A673 (cell line): ENCODE data around the gene VWA5B2. TPM values are rescaled to one million over a fixed set of nuclear protein-coding genes. Genes with fewer than 3 reads are reported as not detected.

Experiments used
- BruUV-seq: library from RNA; stranded (reverse); fragments of 400-500 nt; replicated peaks from 2 replicates; lab custom pipeline; 2021; lab: Mats Ljungman, UMichigan
- CTCF ChIA-PET: fragments of 300-600 bp; sonication (Branson Sonifier 250); formaldehyde crosslinking; loops from one replicate; lab custom pipeline; 2022; ENCODE audit warnings: antibody characterized with exemption; lab: Charles Lee
- POLR2A ChIA-PET: fragments of 300-600 bp; sonication (Branson Sonifier 250); formaldehyde crosslinking; loops from one replicate; lab custom pipeline; 2022; ENCODE audit warnings: antibody characterized with exemption; ENCODE audit not compliant: low non-redundant PET; lab: Charles Lee
- DNase-seq: peaks from one replicate; pipeline ENCODE4 v3.0.0-alpha.2; 2015; ENCODE audit warnings: low spot score
- H3K27ac ChIP-seq: fragments of 200-600 bp; sonication (generic); 2 replicates; pipeline ENCODE4 v1.5.1; 2016; ENCODE audit warnings: mixed run types, low read depth, mild to moderate bottlenecking, mixed read lengths, antibody characterized with exemption, low read length; ENCODE audit not compliant: poor library complexity, severe bottlenecking
- H3K27me3 ChIP-seq: fragments of 200-600 bp; sonication (generic); replicated peaks from 2 replicates; pipeline ENCODE4 v1.6.1; 2017; ENCODE audit warnings: mixed run types, low read depth, mild to moderate bottlenecking, mixed read lengths, antibody characterized with exemption, low read length; ENCODE audit not compliant: insufficient read depth, poor library complexity
- H3K36me3 ChIP-seq: fragments of 200-600 bp; sonication (generic); 2 replicates; pipeline ENCODE4 v1.6.1; 2016; ENCODE audit warnings: mixed run types, mild to moderate bottlenecking, mixed read lengths, antibody characterized with exemption, low read length; ENCODE audit not compliant: insufficient read depth, poor library complexity, severe bottlenecking
- H3K4me1 ChIP-seq: fragments of 200-600 bp; sonication (generic); 2 replicates; pipeline ENCODE4 v1.6.1; 2017; ENCODE audit warnings: mixed run types, mild to moderate bottlenecking, mixed read lengths, antibody characterized with exemption, low read length; ENCODE audit not compliant: insufficient read depth, poor library complexity, severe bottlenecking
- H3K4me3 ChIP-seq: fragments of 200-600 bp; sonication (generic); 2 replicates; pipeline ENCODE4 v1.5.1; 2016; ENCODE audit warnings: low read depth, mixed run types, mild to moderate bottlenecking, mixed read lengths, low read length; ENCODE audit not compliant: poor library complexity, severe bottlenecking
- H3K9me3 ChIP-seq: fragments of 200-600 bp; sonication (generic); 2 replicates; pipeline ENCODE4 v1.6.1; 2016; ENCODE audit warnings: mixed run types, low read depth, mild to moderate bottlenecking, mixed read lengths, antibody characterized with exemption, low read length; ENCODE audit not compliant: poor library complexity, severe bottlenecking
- EZH2 ChIP-seq: fragments of 200-600 bp; sonication (generic); IDR thresholded peaks from 2 replicates; pipeline ENCODE4 v1.6.1; 2017; ENCODE audit warnings: borderline replicate concordance, low read depth, mild to moderate bottlenecking, mixed read lengths, antibody characterized with exemption, low read length; ENCODE audit not compliant: poor library complexity, severe bottlenecking
- intact Hi-C: fragments of 100-400 bp; cut with micrococcal nuclease; formaldehyde crosslinking; loops from one replicate; pipeline ENCODE4 v1.10.0; 2022; ENCODE audit not compliant: unreplicated experiment
- total RNA-seq: library from RNA; stranded (reverse); gene quantifications from 2 replicates; pipeline ENCODE4 v1.2.3, GENCODE V29; 2021
- TF ChIP-seq, protein P1 (sequence below): fragments of 300-800, 200-600 bp; sonication (generic); conservative IDR thresholded peaks from 2 replicates; pipeline ENCODE4 v1.5.1; 2017; ENCODE audit warnings: low read depth, mild to moderate bottlenecking, antibody characterized with exemption, low read length, moderate library complexity, mixed read lengths

VWA5B2 gene
- total RNA-seq, 1 experiment from 2014 or later: 0.13 TPM

DNA sequence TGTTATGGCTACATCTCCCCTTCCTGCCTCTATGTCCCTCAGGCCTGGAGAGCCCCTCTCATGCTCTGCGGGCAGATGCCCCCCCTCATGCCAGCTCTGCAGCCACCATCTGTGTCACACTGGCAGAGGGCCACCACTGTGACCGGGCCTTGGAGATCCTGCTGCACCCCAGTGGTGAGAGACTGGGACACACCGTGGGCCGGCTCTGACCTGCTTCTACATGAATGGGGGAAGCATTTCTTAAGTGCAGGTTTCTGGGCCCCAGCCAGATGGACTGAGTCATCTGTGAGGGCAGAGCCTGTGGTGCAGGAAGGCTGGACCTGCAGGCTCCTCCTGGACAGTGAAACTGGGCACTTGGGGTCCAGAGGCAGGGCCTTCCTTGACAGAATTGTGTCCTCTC is 4.8 kb downstream of the VWA5B2 start:
- intact Hi-C loops: no loop called here
- TF ChIP-seq EZH2: no peak
- TF ChIP-seq, protein P1, sequence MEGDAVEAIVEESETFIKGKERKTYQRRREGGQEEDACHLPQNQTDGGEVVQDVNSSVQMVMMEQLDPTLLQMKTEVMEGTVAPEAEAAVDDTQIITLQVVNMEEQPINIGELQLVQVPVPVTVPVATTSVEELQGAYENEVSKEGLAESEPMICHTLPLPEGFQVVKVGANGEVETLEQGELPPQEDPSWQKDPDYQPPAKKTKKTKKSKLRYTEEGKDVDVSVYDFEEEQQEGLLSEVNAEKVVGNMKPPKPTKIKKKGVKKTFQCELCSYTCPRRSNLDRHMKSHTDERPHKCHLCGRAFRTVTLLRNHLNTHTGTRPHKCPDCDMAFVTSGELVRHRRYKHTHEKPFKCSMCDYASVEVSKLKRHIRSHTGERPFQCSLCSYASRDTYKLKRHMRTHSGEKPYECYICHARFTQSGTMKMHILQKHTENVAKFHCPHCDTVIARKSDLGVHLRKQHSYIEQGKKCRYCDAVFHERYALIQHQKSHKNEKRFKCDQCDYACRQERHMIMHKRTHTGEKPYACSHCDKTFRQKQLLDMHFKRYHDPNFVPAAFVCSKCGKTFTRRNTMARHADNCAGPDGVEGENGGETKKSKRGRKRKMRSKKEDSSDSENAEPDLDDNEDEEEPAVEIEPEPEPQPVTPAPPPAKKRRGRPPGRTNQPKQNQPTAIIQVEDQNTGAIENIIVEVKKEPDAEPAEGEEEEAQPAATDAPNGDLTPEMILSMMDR: no peak
- CTCF ChIA-PET: no interaction called here
- Histone ChIP-seq H3K27ac (no peak overlapping the region), H3K4me1 (peaks cover 5% of the 10 kb centered on the region), H3K36me3 (no peaks in the 10 kb centered on the region), H3K27me3 (peaks cover 36% of the 10 kb centered on the region), H3K9me3 (no peaks in the 10 kb centered on the region), H3K4me3 (no peak overlapping the region)
- no TSS peak for BruUV-seq
- POLR2A ChIA-PET: interaction anchor here (0.6 kb wide), 1 partner anchor 37 kb away, joined by 5 read pairs; no protein-coding TSS in a partner anchor
- DNase-seq: no peak

DNA sequence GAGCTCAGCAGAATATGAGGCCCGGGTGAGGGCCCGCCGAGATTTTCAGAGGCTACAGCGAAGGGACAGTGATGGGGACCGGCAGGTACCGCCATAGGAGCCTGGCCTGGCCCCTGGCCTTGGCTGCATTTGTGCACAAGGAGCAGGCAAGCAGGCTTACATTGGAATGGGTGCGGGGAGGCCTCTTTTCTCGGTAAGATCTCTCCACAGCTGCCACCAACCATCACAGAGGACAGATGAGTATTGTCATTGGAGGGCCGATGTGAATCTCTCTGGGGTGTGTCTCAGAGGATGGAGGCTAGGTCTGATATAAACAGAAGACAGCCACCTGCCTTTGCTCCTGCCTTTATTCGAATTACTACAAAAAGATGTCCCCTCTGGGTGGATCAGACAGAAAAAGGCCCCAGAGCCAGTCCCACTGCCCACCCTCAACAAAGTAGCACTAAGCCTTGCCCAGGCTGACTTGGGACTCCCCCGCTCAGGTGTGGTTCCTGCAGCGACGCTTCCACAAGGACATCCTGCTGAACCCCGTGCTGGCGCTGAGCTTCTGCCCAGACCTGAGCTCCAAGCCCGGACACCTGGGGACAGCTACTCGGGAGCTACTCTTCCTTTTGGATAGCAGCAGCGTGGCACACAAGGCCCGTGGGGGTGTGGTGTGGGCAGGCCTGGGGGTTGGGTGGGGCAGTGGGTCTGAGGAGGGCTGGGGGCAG is 5.4 kb downstream of the VWA5B2 start:
- POLR2A ChIA-PET: interaction anchor here (0.6 kb wide), 1 partner anchor 37 kb away, joined by 5 read pairs; no protein-coding TSS in a partner anchor
- no peak overlapping the region for H3K27ac ChIP-seq
- TF ChIP-seq, protein P1: no peak
- no peak for TF ChIP-seq EZH2
- CTCF ChIA-PET: no interaction called here
- H3K9me3 ChIP-seq: no peaks in the 10 kb centered on the region
- BruUV-seq: no TSS peak
- DNase-seq: no peak
- intact Hi-C loops: no loop called here
- H3K27me3 ChIP-seq: peaks cover 31% of the 10 kb centered on the region
- H3K4me3 ChIP-seq: no peak overlapping the region
- H3K4me1 ChIP-seq: peaks cover 2% of the 10 kb centered on the region
- H3K36me3 ChIP-seq: no peaks in the 10 kb centered on the region

DNA sequence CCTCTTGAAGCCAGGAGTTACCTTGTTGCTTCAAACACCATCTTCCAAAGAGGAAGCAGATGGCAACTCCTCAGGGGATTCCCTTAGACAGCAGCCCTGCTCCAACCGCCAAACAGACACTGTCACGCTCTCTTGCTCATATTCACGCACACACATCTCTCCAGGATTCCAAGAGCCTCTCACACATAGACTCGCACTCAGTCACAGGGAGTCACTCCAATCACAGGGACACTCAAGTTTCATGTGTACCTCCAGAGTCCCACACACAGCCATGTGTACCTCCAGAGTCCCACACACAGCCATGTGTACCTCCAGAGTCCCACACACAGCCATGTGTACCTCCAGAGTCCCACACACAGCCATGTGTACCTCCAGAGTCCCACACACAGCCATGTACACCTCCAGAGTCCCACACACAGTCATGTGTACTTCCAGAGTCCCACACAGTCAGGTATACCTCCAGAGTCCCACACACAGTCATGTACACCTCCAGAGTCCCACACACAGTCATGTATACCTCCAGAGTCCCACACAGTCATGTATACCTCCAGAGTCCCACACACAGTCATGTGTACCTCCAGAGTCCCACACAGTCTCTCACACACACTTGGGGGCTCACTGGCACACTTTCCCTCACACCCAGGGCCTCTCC is 6.1 kb downstream of the VWA5B2 start:
- H3K9me3 ChIP-seq: no peaks in the 10 kb centered on the region
- H3K27ac ChIP-seq: no peak overlapping the region
- no peaks in the 10 kb centered on the region for H3K36me3 ChIP-seq
- intact Hi-C loops: no loop called here
- no peak for DNase-seq
- CTCF ChIA-PET: interaction anchor here (1.1 kb wide), 1 partner anchor 8 kb away, joined by 3 read pairs; no protein-coding TSS in a partner anchor
- peaks cover 24% of the 10 kb centered on the region for H3K27me3 ChIP-seq
- no peak overlapping the region for H3K4me3 ChIP-seq
- POLR2A ChIA-PET: no interaction called here
- H3K4me1 ChIP-seq: no peaks in the 10 kb centered on the region
- TF ChIP-seq, protein P1: no peak
- TF ChIP-seq EZH2: no peak
- no TSS peak for BruUV-seq
